ENCODE results near the gene LAMB2. TPM values are rescaled to one million over a fixed set of nuclear protein-coding genes. Genes with fewer than 3 reads are reported as not detected.

Gene LAMB2
- total and polyA plus RNA-seq, 10 of the 15 experiments (the other 5 are each of a cell fraction or from before 2014, with no cell fraction given): 0.13 to 3.2 (median 0.64) TPM; not detected in 3

- TF ChIP-seq SUPT20H (IDR thresholded peaks at IDR 0.05; ENCODE audit: borderline replicate concordance, control insufficient read depth, low read depth, low read length): no peak
- TF ChIP-seq POLR2AphosphoS2 (IDR thresholded peaks at IDR 0.05; ENCODE audit: low read depth, low read length): 0 out of 2 replicates have a peak, but pooled peaks have one; percentile 21
- TF ChIP-seq FOS (IDR thresholded peaks at IDR 0.05; ENCODE audit: borderline replicate concordance, extremely low read depth, insufficient read length): no peak
- peak; percentile 47 for TF ChIP-seq RAD21 (IDR thresholded peaks at IDR 0.05; ENCODE audit: insufficient read depth, low read depth, low read length)
- TF ChIP-seq RFX5 (IDR thresholded peaks at IDR 0.05; ENCODE audit: low read depth, low read length): no peak
- TF ChIP-seq RCOR1 (conservative IDR thresholded peaks at IDR 0.05; ENCODE audit: low read depth, low read length): peak; percentile 100
- peak; percentile 62 for TF ChIP-seq IRF3 (IDR thresholded peaks at IDR 0.05)
- no peak for TF ChIP-seq PAX8 (IDR thresholded peaks at IDR 0.05)
- peak; percentile 47; the same call in 1 of the 2 replicates for TF ChIP-seq LARP7 (IDR thresholded peaks at IDR 0.05)
- TF ChIP-seq NR2C1 (IDR thresholded peaks at IDR 0.05): peak; percentile 39; the same call in 1 of the 2 replicates
- peak; percentile 13; the same call in 1 of the 2 replicates for TF ChIP-seq ATF7 (IDR thresholded peaks at IDR 0.05; ENCODE audit: low read depth)
- TF ChIP-seq, protein P1, sequence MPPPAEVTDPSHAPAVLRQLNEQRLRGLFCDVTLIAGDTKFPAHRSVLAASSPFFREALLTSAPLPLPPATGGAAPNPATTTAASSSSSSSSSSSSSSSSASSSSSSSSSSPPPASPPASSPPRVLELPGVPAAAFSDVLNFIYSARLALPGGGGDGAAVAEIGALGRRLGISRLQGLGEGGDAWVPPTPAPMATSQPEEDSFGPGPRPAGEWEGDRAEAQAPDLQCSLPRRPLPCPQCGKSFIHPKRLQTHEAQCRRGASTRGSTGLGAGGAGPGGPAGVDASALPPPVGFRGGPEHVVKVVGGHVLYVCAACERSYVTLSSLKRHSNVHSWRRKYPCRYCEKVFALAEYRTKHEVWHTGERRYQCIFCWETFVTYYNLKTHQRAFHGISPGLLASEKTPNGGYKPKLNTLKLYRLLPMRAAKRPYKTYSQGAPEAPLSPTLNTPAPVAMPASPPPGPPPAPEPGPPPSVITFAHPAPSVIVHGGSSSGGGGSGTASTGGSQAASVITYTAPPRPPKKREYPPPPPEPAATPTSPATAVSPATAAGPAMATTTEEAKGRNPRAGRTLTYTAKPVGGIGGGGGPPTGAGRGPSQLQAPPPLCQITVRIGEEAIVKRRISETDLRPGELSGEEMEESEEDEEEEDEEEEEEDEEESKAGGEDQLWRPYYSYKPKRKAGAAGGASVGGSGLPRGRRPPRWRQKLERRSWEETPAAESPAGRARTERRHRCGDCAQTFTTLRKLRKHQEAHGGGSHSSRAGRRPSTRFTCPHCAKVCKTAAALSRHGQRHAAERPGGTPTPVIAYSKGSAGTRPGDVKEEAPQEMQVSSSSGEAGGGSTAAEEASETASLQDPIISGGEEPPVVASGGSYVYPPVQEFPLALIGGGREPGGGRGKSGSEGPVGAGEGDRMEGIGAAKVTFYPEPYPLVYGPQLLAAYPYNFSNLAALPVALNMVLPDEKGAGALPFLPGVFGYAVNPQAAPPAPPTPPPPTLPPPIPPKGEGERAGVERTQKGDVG (CRISPR knock-in tag; IDR thresholded peaks at IDR 0.05): no peak
- TF ChIP-seq SKIL (IDR thresholded peaks at IDR 0.05; ENCODE audit: low read depth, poor library complexity, severe bottlenecking): peak; percentile 75
- TF ChIP-seq PAX5 (IDR thresholded peaks at IDR 0.05; ENCODE audit: borderline replicate concordance, low read depth, low read length): peak; percentile 9; the same call in 1 of the 2 replicates
- TF ChIP-seq KDM1A (IDR thresholded peaks at IDR 0.05; ENCODE audit: borderline replicate concordance): no peak
- peak; percentile 28; the same call in 1 of the 2 replicates for TF ChIP-seq DPF2 (IDR thresholded peaks at IDR 0.05)
- TF ChIP-seq, protein P2, sequence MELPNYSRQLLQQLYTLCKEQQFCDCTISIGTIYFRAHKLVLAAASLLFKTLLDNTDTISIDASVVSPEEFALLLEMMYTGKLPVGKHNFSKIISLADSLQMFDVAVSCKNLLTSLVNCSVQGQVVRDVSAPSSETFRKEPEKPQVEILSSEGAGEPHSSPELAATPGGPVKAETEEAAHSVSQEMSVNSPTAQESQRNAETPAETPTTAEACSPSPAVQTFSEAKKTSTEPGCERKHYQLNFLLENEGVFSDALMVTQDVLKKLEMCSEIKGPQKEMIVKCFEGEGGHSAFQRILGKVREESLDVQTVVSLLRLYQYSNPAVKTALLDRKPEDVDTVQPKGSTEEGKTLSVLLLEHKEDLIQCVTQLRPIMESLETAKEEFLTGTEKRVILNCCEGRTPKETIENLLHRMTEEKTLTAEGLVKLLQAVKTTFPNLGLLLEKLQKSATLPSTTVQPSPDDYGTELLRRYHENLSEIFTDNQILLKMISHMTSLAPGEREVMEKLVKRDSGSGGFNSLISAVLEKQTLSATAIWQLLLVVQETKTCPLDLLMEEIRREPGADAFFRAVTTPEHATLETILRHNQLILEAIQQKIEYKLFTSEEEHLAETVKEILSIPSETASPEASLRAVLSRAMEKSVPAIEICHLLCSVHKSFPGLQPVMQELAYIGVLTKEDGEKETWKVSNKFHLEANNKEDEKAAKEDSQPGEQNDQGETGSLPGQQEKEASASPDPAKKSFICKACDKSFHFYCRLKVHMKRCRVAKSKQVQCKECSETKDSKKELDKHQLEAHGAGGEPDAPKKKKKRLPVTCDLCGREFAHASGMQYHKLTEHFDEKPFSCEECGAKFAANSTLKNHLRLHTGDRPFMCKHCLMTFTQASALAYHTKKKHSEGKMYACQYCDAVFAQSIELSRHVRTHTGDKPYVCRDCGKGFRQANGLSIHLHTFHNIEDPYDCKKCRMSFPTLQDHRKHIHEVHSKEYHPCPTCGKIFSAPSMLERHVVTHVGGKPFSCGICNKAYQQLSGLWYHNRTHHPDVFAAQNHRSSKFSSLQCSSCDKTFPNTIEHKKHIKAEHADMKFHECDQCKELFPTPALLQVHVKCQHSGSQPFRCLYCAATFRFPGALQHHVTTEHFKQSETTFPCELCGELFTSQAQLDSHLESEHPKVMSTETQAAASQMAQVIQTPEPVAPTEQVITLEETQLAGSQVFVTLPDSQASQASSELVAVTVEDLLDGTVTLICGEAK (IDR thresholded peaks at IDR 0.05; ENCODE audit: borderline replicate concordance): peak; percentile 81
These were observed 38.7 kb downstream of the LAMB2 start, which contains the start of gene QRICH1 (continued) for GRCh38 chr3:49093853-49094767.
